GM12874 (cell line): Measurements from ENCODE around the gene PM20D1.

ENCODE experiments used
- TF ChIP-seq, protein P1 (sequence below): IDR thresholded peaks from 2 replicates; pipeline ENCODE4 v1.5.1; 2011; ENCODE audit warnings: low read depth, mild to moderate bottlenecking, control low read depth, low read length, moderate library complexity; ENCODE audit not compliant: insufficient read depth

PM20D1 gene

GRCh38 chr1:205849619-205850355 is at the start of gene PM20D1:
Gene PM20D1, minus strand, starts transcription at chr1:205850132. Its CDS starts 60 bp downstream, at chr1:205850072.
- TF ChIP-seq, protein P1, sequence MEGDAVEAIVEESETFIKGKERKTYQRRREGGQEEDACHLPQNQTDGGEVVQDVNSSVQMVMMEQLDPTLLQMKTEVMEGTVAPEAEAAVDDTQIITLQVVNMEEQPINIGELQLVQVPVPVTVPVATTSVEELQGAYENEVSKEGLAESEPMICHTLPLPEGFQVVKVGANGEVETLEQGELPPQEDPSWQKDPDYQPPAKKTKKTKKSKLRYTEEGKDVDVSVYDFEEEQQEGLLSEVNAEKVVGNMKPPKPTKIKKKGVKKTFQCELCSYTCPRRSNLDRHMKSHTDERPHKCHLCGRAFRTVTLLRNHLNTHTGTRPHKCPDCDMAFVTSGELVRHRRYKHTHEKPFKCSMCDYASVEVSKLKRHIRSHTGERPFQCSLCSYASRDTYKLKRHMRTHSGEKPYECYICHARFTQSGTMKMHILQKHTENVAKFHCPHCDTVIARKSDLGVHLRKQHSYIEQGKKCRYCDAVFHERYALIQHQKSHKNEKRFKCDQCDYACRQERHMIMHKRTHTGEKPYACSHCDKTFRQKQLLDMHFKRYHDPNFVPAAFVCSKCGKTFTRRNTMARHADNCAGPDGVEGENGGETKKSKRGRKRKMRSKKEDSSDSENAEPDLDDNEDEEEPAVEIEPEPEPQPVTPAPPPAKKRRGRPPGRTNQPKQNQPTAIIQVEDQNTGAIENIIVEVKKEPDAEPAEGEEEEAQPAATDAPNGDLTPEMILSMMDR, result no peak

- TF ChIP-seq, protein P1, result no peak
These were observed 46.4 kb upstream of the PM20D1 start for GRCh38 chr1:205896351-205896750.

- TF ChIP-seq, protein P1, result no peak
These were observed 33.9 kb upstream of the PM20D1 start for GRCh38 chr1:205883792-205884191.

DNA sequence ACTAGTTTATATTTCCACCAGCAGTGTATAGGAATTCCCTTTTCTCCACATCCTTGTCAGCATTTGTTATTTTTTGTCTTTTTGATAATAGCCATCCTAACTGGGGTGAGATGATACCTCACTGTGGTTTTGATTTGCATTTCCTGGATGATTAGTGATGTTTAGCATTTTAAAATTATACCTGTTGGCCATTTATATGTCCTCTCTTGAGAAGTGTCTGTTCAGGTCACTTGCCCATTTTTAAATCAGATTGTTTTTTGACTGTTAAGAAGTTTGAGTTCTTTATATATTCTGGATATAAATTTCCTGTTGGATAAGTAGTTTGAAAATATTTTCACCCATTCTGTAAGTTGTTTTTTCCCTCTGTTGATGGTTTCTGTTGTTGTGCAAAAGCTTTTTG is 31.0 kb upstream of the PM20D1 start:
- TF ChIP-seq, protein P1, result no peak

DNA sequence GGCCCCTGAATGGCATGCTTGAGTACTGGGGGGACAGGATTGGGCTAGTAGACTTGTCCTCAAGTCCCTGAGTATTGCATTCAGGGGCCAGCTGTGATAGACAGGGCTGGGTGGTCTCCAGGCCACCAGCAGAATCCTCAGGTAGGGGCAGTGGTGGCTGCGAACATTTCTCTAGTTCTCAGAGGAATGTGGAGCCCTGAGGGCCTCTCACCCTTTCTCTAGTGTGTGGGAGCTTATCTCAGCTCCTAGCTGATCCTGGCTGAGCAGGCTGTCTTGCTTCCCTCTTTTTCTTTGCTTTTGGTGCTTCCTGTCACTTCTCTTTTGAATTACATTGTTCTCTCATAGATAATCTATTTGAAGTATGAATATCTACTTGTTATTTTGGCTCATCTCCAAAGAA is 30.0 kb upstream of the PM20D1 start:
- TF ChIP-seq, protein P1, result no peak

- TF ChIP-seq, protein P1, result no peak
These were observed 28.1 kb upstream of the PM20D1 start for GRCh38 chr1:205878026-205878425.

GRCh38 chr1:205870236-205870635 is 20.3 kb upstream of the PM20D1 start:
- TF ChIP-seq, protein P1, result no peak
